HepG2 (cell line): Measurements from ENCODE around the gene DIPK1A. TPM values are rescaled to one million over a fixed set of nuclear protein-coding genes. Genes with fewer than 3 reads are reported as not detected.
A peak's percentile ranks its signal among the peaks of the same experiment; 100 is the strongest.

Source experiments
- ATAC-seq: fragments of 200-7000 bp; cut with Tn5 transposase; 3 replicates; pipeline ENCODE4 v1.9.1; 2020; ENCODE audit warnings: mild to moderate bottlenecking, moderate library complexity
- BruUV-seq: library from RNA; stranded (reverse); fragments of 400-500 nt; replicated peaks from 2 replicates; lab custom pipeline; 2021; lab: Mats Ljungman, UMichigan
- CTCF ChIA-PET: fragments of 300-600 bp; formaldehyde crosslinking; extraction: SDS; loops from one replicate; lab custom pipeline; 2021; ENCODE audit warnings: low total read pairs, inconsistent platforms, low intra/inter-chr PET ratio; lab: Yijun Ruan, JAX
- POLR2A ChIA-PET: fragments of 350-600 bp; sonication (Branson Sonifier 250); formaldehyde crosslinking; loops from one replicate; lab custom pipeline; 2020; ENCODE audit warnings: antibody characterized with exemption, inconsistent platforms; lab: Yijun Ruan, JAX
- DNase-seq: peaks from one replicate; pipeline ENCODE4 v3.0.0-alpha.2; 2015; ENCODE audit warnings: low spot score
- FAIRE-seq: peaks from 3 replicates; lab custom pipeline; 2011; peaks lifted over from hg19 to GRCh38; lab: Jason Lieb, UNC
- H2AFZ ChIP-seq: one replicate; pipeline ENCODE4 v1.6.1; 2011; ENCODE audit warnings: low read length, inconsistent platforms
- H3K27ac ChIP-seq: fragments of 300-600 bp; 3 replicates; pipeline ENCODE4 v1.8.0; 2011; ENCODE audit warnings: mixed run types, mild to moderate bottlenecking, mixed read lengths, low read length, inconsistent platforms; ENCODE audit not compliant: insufficient read depth; ENCODE audit errors: extremely low read length
- H3K27me3 ChIP-seq, 2 experiments: fragments of 200-600 bp in 1 of 2; 2 replicates in 1 of 2; 3 replicates in 1 of 2; pipeline versions ENCODE4 v1.6.0 to v1.8.0; 2011; ENCODE audit warnings: low read length in 2 of 2, mild to moderate bottlenecking in 2 of 2, moderate library complexity in 2 of 2, inconsistent platforms in 1 of 2; ENCODE audit not compliant: insufficient read depth in 2 of 2, control insufficient read depth in 1 of 2
- H3K36me3 ChIP-seq, 2 experiments: fragments of 200-600 bp in 1 of 2; replicated peaks in 1 of 2; 2 replicates in 1 of 2; 3 replicates in 1 of 2; pipeline versions ENCODE4 v1.5.1 to v1.8.0; 2011; ENCODE audit warnings: low read length in 2 of 2, inconsistent platforms in 1 of 2; ENCODE audit not compliant: insufficient read depth in 2 of 2, control insufficient read depth in 1 of 2
- H3K4me1 ChIP-seq: 2 replicates; pipeline ENCODE4 v1.5.1; 2012; ENCODE audit warnings: low read length, inconsistent platforms; ENCODE audit not compliant: insufficient read depth
- H3K4me2 ChIP-seq: 2 replicates; pipeline ENCODE4 v1.6.0; 2011; ENCODE audit warnings: low read depth, low read length, inconsistent platforms
- H3K4me3 ChIP-seq, 3 experiments: fragments of 200-600 bp in 1 of 3; sonication (generic), shearing (Covaris generic) in 1 of 3; replicated peaks in 1 of 3; 2 replicates each; pipeline ENCODE4 v1.5.1; 2011 to 2016; ENCODE audit warnings: low read length in 3 of 3, inconsistent platforms in 2 of 3, low read depth in 2 of 3, mild to moderate bottlenecking in 2 of 3, control low read depth in 1 of 3, mixed read lengths in 1 of 3; ENCODE audit not compliant: insufficient read depth in 1 of 3
- H3K79me2 ChIP-seq: one replicate; pipeline ENCODE4 v1.6.1; 2011; ENCODE audit warnings: low read length, inconsistent platforms; ENCODE audit not compliant: insufficient read depth
- H3K9ac ChIP-seq: 2 replicates; pipeline ENCODE4 v1.6.0; 2011; ENCODE audit warnings: mild to moderate bottlenecking, low read depth, low read length, inconsistent platforms; ENCODE audit not compliant: insufficient read depth
- H3K9me3 ChIP-seq: 2 replicates; pipeline ENCODE4 v1.5.1; 2012; ENCODE audit warnings: mild to moderate bottlenecking, low read length
- H4K20me1 ChIP-seq: 2 replicates; pipeline ENCODE4 v1.6.0; 2011; ENCODE audit warnings: inconsistent platforms, mild to moderate bottlenecking, low read length, moderate library complexity; ENCODE audit not compliant: insufficient read depth
- CEBPB ChIP-seq: IDR thresholded peaks from 2 replicates; pipeline ENCODE4 v1.6.1; 2011; ENCODE audit warnings: low read depth, low read length, improper control_type of control experiment, borderline replicate concordance
- CEBPG ChIP-seq: IDR thresholded peaks from 2 replicates; pipeline ENCODE4 v1.6.1; 2016
- EZH2 ChIP-seq: conservative IDR thresholded peaks from 2 replicates; pipeline ENCODE4 v1.6.1; 2012; ENCODE audit warnings: mild to moderate bottlenecking, low read depth, low read length, moderate library complexity
- HMG20B ChIP-seq: conservative IDR thresholded peaks from 2 replicates; pipeline ENCODE4 v1.6.1; 2016; ENCODE audit warnings: missing genetic modification reagents, missing compliant biosample characterization
- NR2C2 ChIP-seq: sonication (generic); formaldehyde crosslinking; IDR thresholded peaks from 2 replicates; pipeline ENCODE4 v1.4.0; 2020; ENCODE audit warnings: missing genetic modification reagents, mild to moderate bottlenecking, moderate library complexity, borderline replicate concordance
- SIX4 ChIP-seq: sonication (generic); formaldehyde crosslinking; IDR thresholded peaks from 2 replicates; pipeline ENCODE4 v1.4.0; 2020; ENCODE audit warnings: missing genetic modification reagents
- THYN1 ChIP-seq: sonication (generic); formaldehyde crosslinking; IDR thresholded peaks from 2 replicates; pipeline ENCODE4 v1.8.1; 2023; ENCODE audit warnings: low read depth, mild to moderate bottlenecking, moderate library complexity, missing genetic modification reagents, borderline replicate concordance
- TOPORS ChIP-seq: sonication (generic); formaldehyde crosslinking; IDR thresholded peaks from 2 replicates; pipeline ENCODE4 v1.8.0; 2023; ENCODE audit warnings: mild to moderate bottlenecking, missing genetic modification reagents
- ZNF260 ChIP-seq: sonication (generic); formaldehyde crosslinking; IDR thresholded peaks from 2 replicates; pipeline ENCODE4 v1.4.0; 2020; ENCODE audit warnings: missing genetic modification reagents, low read depth, mild to moderate bottlenecking, borderline replicate concordance
- ZNF790 ChIP-seq: sonication (generic); formaldehyde crosslinking; IDR thresholded peaks from 2 replicates; pipeline ENCODE4 v1.8.0; 2022; ENCODE audit warnings: missing genetic modification reagents, mild to moderate bottlenecking, borderline replicate concordance
- WGBS: methylation state at CpG from one replicate; pipeline ENCODE4 v1.1.6; 2017; ENCODE audit warnings: low lambda C conversion rate; 5-methylcytosine and 5-hydroxymethylcytosine counted together
- in situ Hi-C: cut with HindIII; loops from 2 replicates; pipeline ENCODE4 v1.10.0; 2017; ENCODE audit warnings: low pct_unique_long_range_greater_than_20kb; ENCODE audit not compliant: extremely low pct_ligation_motif_present
- intact Hi-C: fragments of 100-400 bp; cut with micrococcal nuclease; formaldehyde crosslinking; loops from one replicate; pipeline ENCODE4 v1.10.0; 2022; ENCODE audit not compliant: unreplicated experiment
- polyA plus RNA-seq, 8 experiments: library from polyadenylated mRNA; depleted of rRNA in 3 of 8; stranded (reverse) in 7 of 8; unstranded in 1 of 8; fragments of >200 nt; fragmentation: Illumina TruSeq in 4 of 8; extraction: Trizol in 4 of 8; gene quantifications; 2 replicates each; pipeline versions ENCODE4 v1.2.1 to v1.2.3, GENCODE V29; 2011 to 2016; ENCODE audit warnings: low read depth in 4 of 8, missing spikeins in 1 of 8, mixed read lengths in 1 of 8; ENCODE audit not compliant: insufficient read depth in 1 of 8
- total RNA-seq, 5 experiments: library from RNA; depleted of rRNA; stranded (reverse); fragments of >200 nt; fragmentation: Illumina TruSeq; extraction: Trizol; gene quantifications; 2 replicates each; pipeline ENCODE4 v1.2.3, GENCODE V29; 2016; ENCODE audit warnings: low read depth in 1 of 5
- TF ChIP-seq, protein P1 (sequence below): sonication (generic); formaldehyde crosslinking; IDR thresholded peaks from 2 replicates; pipeline ENCODE4 v1.5.0; 2020; ENCODE audit warnings: missing genetic modification reagents
- TF ChIP-seq, protein P2 (sequence below): sonication (generic); formaldehyde crosslinking; IDR thresholded peaks from 2 replicates; pipeline ENCODE4 v1.5.1; 2020; ENCODE audit warnings: missing genetic modification reagents, mild to moderate bottlenecking, borderline replicate concordance
- TF ChIP-seq, protein P3 (sequence below): IDR thresholded peaks from 2 replicates; pipeline ENCODE4 v1.6.1; 2016; ENCODE audit warnings: mild to moderate bottlenecking, missing biosample characterization, missing genetic modification reagents
- TF ChIP-seq, protein P4 (sequence below): sonication (generic); formaldehyde crosslinking; IDR thresholded peaks from 2 replicates; pipeline ENCODE4 v1.4.0; 2020; ENCODE audit warnings: missing genetic modification reagents, mild to moderate bottlenecking, borderline replicate concordance
- TF ChIP-seq, protein P5 (sequence below): sonication (generic); formaldehyde crosslinking; IDR thresholded peaks from 2 replicates; pipeline ENCODE4 v1.4.0; 2020; ENCODE audit warnings: mild to moderate bottlenecking, missing genetic modification reagents

Gene DIPK1A
- total and polyA plus RNA-seq, 2 of the 13 experiments (the other 11 are each of a cell fraction or from before 2014, with no cell fraction given): 8.4 TPM

DNA sequence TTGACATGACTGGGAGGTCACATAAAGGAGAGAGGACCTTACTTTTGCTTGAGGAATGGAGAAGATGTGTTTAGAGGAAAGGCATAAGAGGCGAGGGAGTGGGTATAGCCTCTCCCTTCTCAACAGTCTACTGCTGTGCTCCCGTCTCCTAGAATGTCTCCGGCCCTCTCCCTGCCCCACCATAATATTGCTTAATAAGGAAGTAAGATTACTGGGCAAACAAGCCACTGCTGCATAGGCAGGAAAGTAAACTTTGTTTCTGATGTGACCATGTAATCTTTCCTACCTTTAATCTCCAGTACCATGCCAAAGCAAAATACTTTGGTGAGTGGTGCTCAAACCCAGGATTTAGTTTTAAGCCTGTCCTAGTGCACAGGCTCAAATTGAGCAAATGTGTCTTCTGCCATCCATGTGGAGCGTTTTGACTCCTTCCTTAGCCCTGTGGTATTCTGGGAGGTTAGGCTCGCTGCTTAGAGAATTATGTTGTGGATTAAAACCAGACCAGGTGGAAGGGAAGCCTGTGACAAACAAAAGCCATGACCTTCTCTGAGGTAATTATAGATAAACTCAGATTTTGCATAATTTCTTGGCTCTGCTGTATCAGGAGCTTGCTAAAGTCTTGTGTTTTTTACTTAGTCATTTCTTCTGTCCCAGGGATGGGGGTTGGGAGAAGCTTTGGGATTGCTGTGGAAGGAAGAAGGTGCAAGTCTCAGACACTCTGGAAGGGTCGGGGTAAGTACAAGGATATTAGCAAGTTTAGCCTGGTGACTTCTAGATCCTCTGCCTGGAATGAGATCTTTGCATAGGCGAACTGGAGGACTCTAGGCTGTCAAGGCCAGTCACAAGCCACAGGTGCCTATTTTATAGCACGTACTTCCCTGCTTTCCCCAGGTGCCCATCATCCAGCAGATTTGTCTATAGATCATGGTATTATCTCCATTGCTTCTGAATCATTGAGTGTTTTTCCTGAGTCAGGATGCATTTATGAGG lies 34.5 kb upstream of the DIPK1A start:
- H3K79me2 ChIP-seq: no peaks in the 10 kb centered on the region
- in situ Hi-C loops: loop anchor here (5.0 kb wide), 1 partner anchor 138 kb away; no protein-coding TSS in a partner anchor
- H3K9ac ChIP-seq: no peak overlapping the region
- H4K20me1 ChIP-seq: no peaks in the 10 kb centered on the region
- no peak overlapping the region for H2AFZ ChIP-seq
- no peak overlapping the region for H3K27ac ChIP-seq
- H3K36me3 ChIP-seq: no peaks in the 10 kb centered on the region
- intact Hi-C loops: no loop called here
- 17% methylated on average over 8 of the region's 8 CpGs for WGBS
- ATAC-seq (no peak), DNase-seq (no peak), FAIRE-seq (no peak)
- H3K27me3 ChIP-seq: peaks cover 0 to 3% of the 10 kb centered on the region in 2 experiments; a peak in 2 of 5 replicates
- ChIA-PET CTCF (interaction anchor here (6.3 kb wide), 1 partner anchor 137 kb away, joined by 175 read pairs; no protein-coding TSS in a partner anchor), POLR2A (no interaction called here)
- H3K9me3 ChIP-seq: no peaks in the 10 kb centered on the region
- H3K4me1 ChIP-seq: peaks cover 33% of the 10 kb centered on the region
- no peak overlapping the region for H3K4me3 ChIP-seq
- H3K4me2 ChIP-seq: peak overlapping the region; percentile 31
- no TSS peak for BruUV-seq
- TF ChIP-seq ZNF260 (CRISPR knock-in tag) (no peak), HMG20B (CRISPR knock-in tag) (no peak), ZNF790 (no peak), CEBPB (peak; percentile 44; the same call in 1 of the 2 replicates), CEBPG (peak; percentile 50; the same call in 1 of the 2 replicates), EZH2 (no peak), SIX4 (CRISPR knock-in tag) (no peak), NR2C2 (CRISPR knock-in tag) (no peak), TOPORS (CRISPR knock-in tag) (no peak), THYN1 (no peak)
- TF ChIP-seq, protein P1, sequence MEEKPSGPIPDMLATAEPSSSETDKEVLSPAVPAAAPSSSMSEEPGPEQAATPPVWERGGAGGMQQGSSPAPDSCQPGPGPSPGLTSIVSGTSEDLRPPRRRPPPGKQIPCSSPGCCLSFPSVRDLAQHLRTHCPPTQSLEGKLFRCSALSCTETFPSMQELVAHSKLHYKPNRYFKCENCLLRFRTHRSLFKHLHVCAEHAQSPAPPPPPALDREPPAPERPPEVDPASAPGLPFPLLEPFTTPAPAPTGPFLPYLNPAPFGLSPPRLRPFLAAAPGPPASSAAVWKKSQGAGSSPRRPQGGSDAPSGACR: no peak
- TF ChIP-seq, protein P2, sequence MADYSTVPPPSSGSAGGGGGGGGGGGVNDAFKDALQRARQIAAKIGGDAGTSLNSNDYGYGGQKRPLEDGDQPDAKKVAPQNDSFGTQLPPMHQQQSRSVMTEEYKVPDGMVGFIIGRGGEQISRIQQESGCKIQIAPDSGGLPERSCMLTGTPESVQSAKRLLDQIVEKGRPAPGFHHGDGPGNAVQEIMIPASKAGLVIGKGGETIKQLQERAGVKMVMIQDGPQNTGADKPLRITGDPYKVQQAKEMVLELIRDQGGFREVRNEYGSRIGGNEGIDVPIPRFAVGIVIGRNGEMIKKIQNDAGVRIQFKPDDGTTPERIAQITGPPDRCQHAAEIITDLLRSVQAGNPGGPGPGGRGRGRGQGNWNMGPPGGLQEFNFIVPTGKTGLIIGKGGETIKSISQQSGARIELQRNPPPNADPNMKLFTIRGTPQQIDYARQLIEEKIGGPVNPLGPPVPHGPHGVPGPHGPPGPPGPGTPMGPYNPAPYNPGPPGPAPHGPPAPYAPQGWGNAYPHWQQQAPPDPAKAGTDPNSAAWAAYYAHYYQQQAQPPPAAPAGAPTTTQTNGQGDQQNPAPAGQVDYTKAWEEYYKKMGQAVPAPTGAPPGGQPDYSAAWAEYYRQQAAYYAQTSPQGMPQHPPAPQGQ: no peak
- TF ChIP-seq, protein P3, sequence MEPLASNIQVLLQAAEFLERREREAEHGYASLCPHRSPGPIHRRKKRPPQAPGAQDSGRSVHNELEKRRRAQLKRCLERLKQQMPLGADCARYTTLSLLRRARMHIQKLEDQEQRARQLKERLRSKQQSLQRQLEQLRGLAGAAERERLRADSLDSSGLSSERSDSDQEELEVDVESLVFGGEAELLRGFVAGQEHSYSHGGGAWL (CRISPR knock-in tag): no peak
- TF ChIP-seq, protein P4, sequence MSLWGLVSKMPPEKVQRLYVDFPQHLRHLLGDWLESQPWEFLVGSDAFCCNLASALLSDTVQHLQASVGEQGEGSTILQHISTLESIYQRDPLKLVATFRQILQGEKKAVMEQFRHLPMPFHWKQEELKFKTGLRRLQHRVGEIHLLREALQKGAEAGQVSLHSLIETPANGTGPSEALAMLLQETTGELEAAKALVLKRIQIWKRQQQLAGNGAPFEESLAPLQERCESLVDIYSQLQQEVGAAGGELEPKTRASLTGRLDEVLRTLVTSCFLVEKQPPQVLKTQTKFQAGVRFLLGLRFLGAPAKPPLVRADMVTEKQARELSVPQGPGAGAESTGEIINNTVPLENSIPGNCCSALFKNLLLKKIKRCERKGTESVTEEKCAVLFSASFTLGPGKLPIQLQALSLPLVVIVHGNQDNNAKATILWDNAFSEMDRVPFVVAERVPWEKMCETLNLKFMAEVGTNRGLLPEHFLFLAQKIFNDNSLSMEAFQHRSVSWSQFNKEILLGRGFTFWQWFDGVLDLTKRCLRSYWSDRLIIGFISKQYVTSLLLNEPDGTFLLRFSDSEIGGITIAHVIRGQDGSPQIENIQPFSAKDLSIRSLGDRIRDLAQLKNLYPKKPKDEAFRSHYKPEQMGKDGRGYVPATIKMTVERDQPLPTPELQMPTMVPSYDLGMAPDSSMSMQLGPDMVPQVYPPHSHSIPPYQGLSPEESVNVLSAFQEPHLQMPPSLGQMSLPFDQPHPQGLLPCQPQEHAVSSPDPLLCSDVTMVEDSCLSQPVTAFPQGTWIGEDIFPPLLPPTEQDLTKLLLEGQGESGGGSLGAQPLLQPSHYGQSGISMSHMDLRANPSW (CRISPR knock-in tag): no peak
- TF ChIP-seq, protein P5, sequence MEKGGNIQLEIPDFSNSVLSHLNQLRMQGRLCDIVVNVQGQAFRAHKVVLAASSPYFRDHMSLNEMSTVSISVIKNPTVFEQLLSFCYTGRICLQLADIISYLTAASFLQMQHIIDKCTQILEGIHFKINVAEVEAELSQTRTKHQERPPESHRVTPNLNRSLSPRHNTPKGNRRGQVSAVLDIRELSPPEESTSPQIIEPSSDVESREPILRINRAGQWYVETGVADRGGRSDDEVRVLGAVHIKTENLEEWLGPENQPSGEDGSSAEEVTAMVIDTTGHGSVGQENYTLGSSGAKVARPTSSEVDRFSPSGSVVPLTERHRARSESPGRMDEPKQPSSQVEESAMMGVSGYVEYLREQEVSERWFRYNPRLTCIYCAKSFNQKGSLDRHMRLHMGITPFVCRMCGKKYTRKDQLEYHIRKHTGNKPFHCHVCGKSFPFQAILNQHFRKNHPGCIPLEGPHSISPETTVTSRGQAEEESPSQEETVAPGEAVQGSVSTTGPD (CRISPR knock-in tag): no peak
